Activated CD8-positive, alpha-beta memory T cell treated with anti-CD3 and anti-CD28 coated beads for 1 hour (primary cell): ENCODE results near the gene ADAM15.

ENCODE experiments used
- DNase-seq, 2 donors: peaks; one replicate each; pipeline ENCODE4 v3.0.0-alpha.2; 2020; ENCODE audit warnings: low read depth in 1 of 2; ENCODE audit errors: extremely low read depth in 1 of 2

Gene ADAM15

GRCh38 chr1:155050560-155051341, at the start of gene ADAM15:
ADAM15 (plus strand) TSS chr1:155051316; CDS start chr1:155051387, 71 bp downstream.
- peak in 1 of 2 donors; percentile 73 for DNase-seq

GRCh38 chr1:155001425-155001674, 49.8 kb upstream of the ADAM15 start:
- DNase-seq: no peak

- DNase-seq: peak; percentile 93 to 96
Measured at GRCh38 chr1:155001675-155002463, 49.2 kb upstream of the ADAM15 start.

- no peak for DNase-seq
Measured at GRCh38 chr1:155002464-155003226, 48.5 kb upstream of the ADAM15 start, which contains the start of gene ZBTB7B. ZBTB7B (plus strand) TSS chr1:155002802; CDS start chr1:155014661, 11,859 bp downstream.

- DNase-seq: no peak
Measured at GRCh38 chr1:155003227-155003765, 47.8 kb upstream of the ADAM15 start.

- DNase-seq: no peak
Measured at GRCh38 chr1:155003766-155004351, 47.3 kb upstream of the ADAM15 start.

- no peak for DNase-seq
Measured at GRCh38 chr1:155004352-155005075, 46.6 kb upstream of the ADAM15 start.

- no peak for DNase-seq
Measured at GRCh38 chr1:155005076-155006011, 45.8 kb upstream of the ADAM15 start.

- no peak for DNase-seq
Measured at GRCh38 chr1:155006601-155007101, 44.5 kb upstream of the ADAM15 start.

GRCh38 chr1:155007251-155007828, 43.8 kb upstream of the ADAM15 start:
- DNase-seq: no peak

GRCh38 chr1:155008015-155008941, 42.8 kb upstream of the ADAM15 start:
- DNase-seq: no peak

- DNase-seq: no peak
Measured at GRCh38 chr1:155009221-155009711, 41.9 kb upstream of the ADAM15 start.

GRCh38 chr1:155009742-155010141, 41.4 kb upstream of the ADAM15 start:
- no peak for DNase-seq

- no peak for DNase-seq
Measured at GRCh38 chr1:155010211-155010918, 40.8 kb upstream of the ADAM15 start.

- DNase-seq: no peak
Measured at GRCh38 chr1:155011004-155011416, 40.1 kb upstream of the ADAM15 start.

- no peak for DNase-seq
Measured at GRCh38 chr1:155011437-155012025, 39.6 kb upstream of the ADAM15 start.
